SIG-M5 treated with dmso at 0.1 percent for 504 hours (cell line): Measurements from ENCODE around the gene MGAT4C.

Source experiments
- DNase-seq: peaks from one replicate; lab custom pipeline; 2025; ENCODE audit not compliant: unreplicated experiment; lab: John Stamatoyannopoulos, UW

Gene MGAT4C

GRCh38 chr12:85983601-85984000, 272.6 kb downstream of the MGAT4C start:
- no peak for DNase-seq

GRCh38 chr12:85979641-85980040, 276.6 kb downstream of the MGAT4C start:
- DNase-seq, result no peak

GRCh38 chr12:85975716-85976115, 280.5 kb downstream of the MGAT4C start:
- DNase-seq, result no peak

GRCh38 chr12:85971800-85972199, 284.4 kb downstream of the MGAT4C start:
- DNase-seq, result no peak

GRCh38 chr12:85968606-85969005, 287.6 kb downstream of the MGAT4C start:
- no peak for DNase-seq

- DNase-seq, result no peak
Observed at GRCh38 chr12:85963326-85963725, 292.9 kb downstream of the MGAT4C start.

- no peak for DNase-seq
Observed at GRCh38 chr12:85956081-85956480, 300.1 kb downstream of the MGAT4C start.

GRCh38 chr12:85955127-85955526, 301.1 kb downstream of the MGAT4C start:
- no peak for DNase-seq

- DNase-seq, result peak; percentile 20
Observed at GRCh38 chr12:85951823-85952222, 304.4 kb downstream of the MGAT4C start.

- no peak for DNase-seq
Observed at GRCh38 chr12:85949253-85949652, 306.9 kb downstream of the MGAT4C start.

- no peak for DNase-seq
Observed at GRCh38 chr12:85948340-85948739, 307.9 kb downstream of the MGAT4C start.

GRCh38 chr12:85947286-85947685, 308.9 kb downstream of the MGAT4C start:
- DNase-seq, result no peak

- DNase-seq, result no peak
Observed at GRCh38 chr12:85946375-85946774, 309.8 kb downstream of the MGAT4C start.

GRCh38 chr12:85927166-85927565, 329.0 kb downstream of the MGAT4C start:
- DNase-seq, result no peak

- peak; percentile 15 for DNase-seq
Observed at GRCh38 chr12:85923767-85924331, 332.3 kb downstream of the MGAT4C start.

GRCh38 chr12:85920324-85920947, 335.8 kb downstream of the MGAT4C start:
- peak; percentile 12 for DNase-seq
